ENCODE results near the gene STK17A. TPM values are rescaled to one million over a fixed set of nuclear protein-coding genes. Genes with fewer than 3 reads are reported as not detected.

The STK17A gene
- total and polyA plus RNA-seq, 9 donors, result 9.9 to 19.9 (median 12.7) TPM

DNA sequence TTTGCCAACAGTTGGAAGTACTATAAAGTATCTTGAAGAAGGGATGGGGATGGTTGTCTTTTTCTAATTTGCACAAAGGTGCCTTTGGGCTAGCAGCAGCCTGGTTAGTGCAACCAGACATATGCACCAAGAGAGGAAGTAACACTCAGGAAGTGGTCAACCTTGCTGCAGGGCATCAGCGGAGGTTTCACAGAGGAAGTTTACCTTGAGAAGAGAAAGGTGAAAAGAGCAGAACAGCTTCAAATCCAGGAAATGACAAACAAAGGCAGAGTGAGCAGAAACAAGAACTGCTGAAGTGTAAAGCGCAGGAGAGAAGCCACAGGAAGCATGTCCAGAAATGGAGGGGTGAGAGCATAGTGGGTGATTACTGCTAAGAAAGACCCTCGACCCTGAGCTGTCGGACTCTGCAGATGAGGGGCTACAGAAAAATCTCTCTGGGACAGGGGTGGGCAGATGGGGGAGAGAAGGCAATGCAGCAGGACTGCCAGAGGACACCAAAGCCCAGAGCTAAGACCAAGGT, 66.9 kb downstream of the STK17A start:
- H3K36me3 ChIP-seq, result no peaks in the 10 kb centered on the region
- H3K27me3 ChIP-seq, result no peaks in the 10 kb centered on the region
- peaks cover 41% of the 10 kb centered on the region for H3K4me1 ChIP-seq (ENCODE audit: insufficient read depth)
- no peaks in the 10 kb centered on the region for H3K9me3 ChIP-seq
- H3K4me3 ChIP-seq, result no peak overlapping the region
- DNase-seq, result no peak
- WGBS, 3 donors, result 61 to 66% (median 63%) methylated on average over 4 of the region's 4 CpGs
- intact Hi-C loops (cut with DNase I), result loop anchor here in 1 of 4 donors (10.0 kb wide), 1 partner anchor 65 kb away; the partner anchor contains the start of gene STK17A
- TF ChIP-seq, protein P1, sequence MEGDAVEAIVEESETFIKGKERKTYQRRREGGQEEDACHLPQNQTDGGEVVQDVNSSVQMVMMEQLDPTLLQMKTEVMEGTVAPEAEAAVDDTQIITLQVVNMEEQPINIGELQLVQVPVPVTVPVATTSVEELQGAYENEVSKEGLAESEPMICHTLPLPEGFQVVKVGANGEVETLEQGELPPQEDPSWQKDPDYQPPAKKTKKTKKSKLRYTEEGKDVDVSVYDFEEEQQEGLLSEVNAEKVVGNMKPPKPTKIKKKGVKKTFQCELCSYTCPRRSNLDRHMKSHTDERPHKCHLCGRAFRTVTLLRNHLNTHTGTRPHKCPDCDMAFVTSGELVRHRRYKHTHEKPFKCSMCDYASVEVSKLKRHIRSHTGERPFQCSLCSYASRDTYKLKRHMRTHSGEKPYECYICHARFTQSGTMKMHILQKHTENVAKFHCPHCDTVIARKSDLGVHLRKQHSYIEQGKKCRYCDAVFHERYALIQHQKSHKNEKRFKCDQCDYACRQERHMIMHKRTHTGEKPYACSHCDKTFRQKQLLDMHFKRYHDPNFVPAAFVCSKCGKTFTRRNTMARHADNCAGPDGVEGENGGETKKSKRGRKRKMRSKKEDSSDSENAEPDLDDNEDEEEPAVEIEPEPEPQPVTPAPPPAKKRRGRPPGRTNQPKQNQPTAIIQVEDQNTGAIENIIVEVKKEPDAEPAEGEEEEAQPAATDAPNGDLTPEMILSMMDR (IDR thresholded peaks at IDR 0.05), result no peak
- TF ChIP-seq EP300 (IDR thresholded peaks at IDR 0.05), result no peak
- no peak for TF ChIP-seq POLR2A (IDR thresholded peaks at IDR 0.05)
- peak overlapping the region in 1 of 2 donors; percentile 69 for H3K27ac ChIP-seq

DNA sequence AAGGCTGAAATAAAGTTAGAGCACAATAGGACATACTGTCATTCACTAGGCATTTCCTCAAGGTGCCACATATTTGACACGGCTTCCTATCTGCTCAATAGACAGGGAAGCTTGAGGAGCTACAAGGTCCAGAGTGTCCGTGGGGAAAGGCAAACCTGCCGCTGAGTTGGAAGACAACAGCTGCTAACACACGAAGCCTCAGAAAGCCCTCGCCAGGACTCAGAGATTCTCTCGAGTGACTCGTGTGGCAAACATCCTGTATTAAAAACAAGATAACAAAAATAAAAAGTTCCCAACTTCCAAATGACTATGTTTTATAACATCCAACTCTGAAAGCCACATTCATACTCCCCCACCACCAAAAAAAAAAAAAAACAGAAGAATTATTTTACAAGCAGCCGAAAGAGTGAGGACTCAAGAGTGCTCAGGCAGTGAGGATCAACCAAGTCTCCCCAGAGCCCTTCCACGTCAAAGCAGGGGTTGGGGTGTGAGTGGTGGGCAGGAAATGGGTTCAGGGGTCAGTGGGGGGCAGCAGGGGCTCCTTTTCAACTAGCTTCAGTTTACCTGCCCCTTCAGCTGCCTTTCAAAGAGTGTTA, 67.6 kb downstream of the STK17A start:
- H3K4me3 ChIP-seq, result no peak overlapping the region
- intact Hi-C loops (cut with DNase I), result no loop called here

DNA sequence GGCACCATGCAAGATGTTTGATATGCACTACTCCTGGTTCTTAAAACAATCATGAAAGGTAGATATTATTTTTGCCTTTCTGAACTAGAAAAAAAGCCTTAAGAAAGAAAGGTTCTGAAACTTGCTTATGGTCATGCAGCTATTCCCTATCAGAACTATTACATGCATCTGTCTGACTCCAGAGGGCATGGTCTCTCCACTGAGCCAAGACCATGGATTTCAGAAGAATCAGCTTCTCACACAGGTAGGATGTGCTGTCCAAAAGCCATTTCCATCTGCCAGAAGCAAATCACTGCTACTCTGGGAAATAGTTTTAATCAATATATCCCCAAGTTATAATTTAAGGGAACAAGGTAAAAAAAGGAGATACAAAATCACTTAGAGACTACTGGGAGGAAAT, 69.5 kb downstream of the STK17A start:
- TF ChIP-seq, protein P1 (IDR thresholded peaks at IDR 0.05), result no peak
- TF ChIP-seq EP300 (IDR thresholded peaks at IDR 0.05), result no peak
- no peak for TF ChIP-seq POLR2A (IDR thresholded peaks at IDR 0.05)
- DNase-seq, result no peak
- H3K4me1 ChIP-seq (ENCODE audit: insufficient read depth), result peaks cover 25% of the 10 kb centered on the region
- H3K27ac ChIP-seq, result no peak overlapping the region
- no peaks in the 10 kb centered on the region for H3K27me3 ChIP-seq
- no peak overlapping the region for H3K4me3 ChIP-seq
- intact Hi-C loops (cut with DNase I), result no loop called here
- H3K9me3 ChIP-seq, result no peaks in the 10 kb centered on the region
- H3K36me3 ChIP-seq, result no peaks in the 10 kb centered on the region

More for the DNA sequence above, 67.6 kb downstream of the STK17A start:
- H3K4me1 ChIP-seq (ENCODE audit: insufficient read depth), result peaks cover 37% of the 10 kb centered on the region
- H3K27me3 ChIP-seq, result no peaks in the 10 kb centered on the region
- H3K9me3 ChIP-seq, result no peaks in the 10 kb centered on the region
- peak in 2 of 5 donors; percentile 51 for DNase-seq
- WGBS, 3 donors, result 4 to 11% (median 5%) methylated on average over 9 of the region's 9 CpGs
- TF ChIP-seq EP300 (IDR thresholded peaks at IDR 0.05) (no peak), POLR2A (IDR thresholded peaks at IDR 0.05) (no peak)
- TF ChIP-seq, protein P1 (IDR thresholded peaks at IDR 0.05), result no peak
- no peaks in the 10 kb centered on the region for H3K36me3 ChIP-seq
- peak overlapping the region in 1 of 2 donors; percentile 69 for H3K27ac ChIP-seq

DNA sequence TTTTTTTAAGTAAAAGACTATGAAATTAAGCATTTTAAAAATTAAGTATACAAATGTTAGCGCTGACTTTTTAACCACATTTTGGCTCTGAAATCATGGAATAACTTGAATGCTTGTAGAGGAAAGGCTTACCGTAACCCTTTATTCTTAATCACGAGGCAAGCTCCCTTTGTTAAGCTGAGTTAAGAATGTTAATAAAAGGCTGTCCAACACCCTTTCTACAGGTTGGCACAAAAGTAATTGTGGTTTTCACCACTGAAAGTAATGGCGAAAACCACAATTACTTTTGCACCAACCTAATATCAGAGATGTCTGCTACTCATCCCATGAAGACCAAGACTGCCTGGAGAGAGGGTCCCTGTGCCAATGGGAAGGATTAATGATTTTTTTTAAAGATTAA, 70.6 kb downstream of the STK17A start:
- 42 to 81% (median 64%) methylated on average over 4 of the region's 4 CpGs for WGBS, 3 donors
- Histone ChIP-seq H3K9me3 (no peaks in the 10 kb centered on the region), H3K27me3 (no peaks in the 10 kb centered on the region), H3K36me3 (no peaks in the 10 kb centered on the region), H3K4me1 (ENCODE audit: insufficient read depth) (peaks cover 19% of the 10 kb centered on the region), H3K4me3 (no peak overlapping the region), H3K27ac (no peak overlapping the region)
- no peak for DNase-seq
- TF ChIP-seq, protein P1 (IDR thresholded peaks at IDR 0.05), result no peak
- TF ChIP-seq EP300 (IDR thresholded peaks at IDR 0.05), result no peak
- no peak for TF ChIP-seq POLR2A (IDR thresholded peaks at IDR 0.05)
- intact Hi-C loops (cut with DNase I), result no loop called here

Measured in ovary (tissue), 9 donors.